Measurements from ENCODE around the gene CACNA1F.

CACNA1F gene

DNA sequence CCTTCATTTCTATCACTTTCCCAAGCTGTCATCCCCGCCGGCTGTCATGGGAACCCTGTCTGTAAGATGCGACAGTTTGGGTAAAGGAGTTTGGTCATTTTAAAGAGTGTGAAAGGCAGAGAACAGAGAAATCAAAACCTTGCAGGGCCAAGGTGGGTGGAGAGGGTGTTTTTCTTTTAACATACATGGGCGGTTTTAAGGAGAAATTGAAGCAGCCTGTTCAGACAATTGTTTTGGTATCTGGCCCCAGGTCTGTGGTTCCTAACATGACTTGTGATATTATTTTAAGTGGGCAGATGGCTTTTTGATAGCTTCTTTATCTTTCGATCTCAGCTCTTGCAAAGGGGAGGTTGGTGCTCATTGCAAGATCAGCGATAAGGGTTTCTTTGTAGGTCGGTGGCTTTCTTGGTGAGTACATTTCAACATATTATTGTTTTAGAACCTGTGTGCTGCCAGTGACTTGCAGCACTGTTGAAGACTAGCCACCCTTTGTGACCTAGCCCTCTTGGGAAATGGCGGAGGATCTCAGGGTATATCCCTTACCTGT lies 40.1 kb upstream of the CACNA1F start:
- no peak overlapping the region for H3K4me3 ChIP-seq (ENCODE audit: low read depth, low read length)
- no peak for DNase-seq (ENCODE audit: low read depth)
- TF ChIP-seq, protein P1, sequence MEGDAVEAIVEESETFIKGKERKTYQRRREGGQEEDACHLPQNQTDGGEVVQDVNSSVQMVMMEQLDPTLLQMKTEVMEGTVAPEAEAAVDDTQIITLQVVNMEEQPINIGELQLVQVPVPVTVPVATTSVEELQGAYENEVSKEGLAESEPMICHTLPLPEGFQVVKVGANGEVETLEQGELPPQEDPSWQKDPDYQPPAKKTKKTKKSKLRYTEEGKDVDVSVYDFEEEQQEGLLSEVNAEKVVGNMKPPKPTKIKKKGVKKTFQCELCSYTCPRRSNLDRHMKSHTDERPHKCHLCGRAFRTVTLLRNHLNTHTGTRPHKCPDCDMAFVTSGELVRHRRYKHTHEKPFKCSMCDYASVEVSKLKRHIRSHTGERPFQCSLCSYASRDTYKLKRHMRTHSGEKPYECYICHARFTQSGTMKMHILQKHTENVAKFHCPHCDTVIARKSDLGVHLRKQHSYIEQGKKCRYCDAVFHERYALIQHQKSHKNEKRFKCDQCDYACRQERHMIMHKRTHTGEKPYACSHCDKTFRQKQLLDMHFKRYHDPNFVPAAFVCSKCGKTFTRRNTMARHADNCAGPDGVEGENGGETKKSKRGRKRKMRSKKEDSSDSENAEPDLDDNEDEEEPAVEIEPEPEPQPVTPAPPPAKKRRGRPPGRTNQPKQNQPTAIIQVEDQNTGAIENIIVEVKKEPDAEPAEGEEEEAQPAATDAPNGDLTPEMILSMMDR (IDR thresholded peaks at IDR 0.05; ENCODE audit: low read depth, low read length, missing control alignments), result no peak
- in situ Hi-C loops (cut with HindIII; ENCODE audit: low sequenced_read_pairs), result no loop called here

DNA sequence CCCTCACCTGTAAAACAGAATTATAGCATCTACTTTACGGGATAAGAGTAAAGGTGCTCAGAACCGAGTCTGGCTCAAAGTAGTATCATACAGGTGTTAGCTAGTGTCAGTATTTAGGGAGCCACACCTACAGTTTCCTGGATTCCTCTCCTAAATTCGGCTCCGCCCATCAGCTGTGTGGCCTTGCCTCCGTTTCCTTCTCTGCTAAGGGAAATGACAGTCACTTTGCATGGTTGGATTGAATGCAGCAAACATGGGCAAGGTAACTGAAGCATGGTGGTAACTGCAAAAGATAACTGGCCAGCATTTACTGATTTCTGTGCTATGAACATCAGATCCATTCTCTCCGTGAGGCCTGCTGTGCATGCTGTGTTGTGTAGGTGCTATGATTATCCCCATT lies 39.3 kb upstream of the CACNA1F start:
- in situ Hi-C loops (cut with HindIII; ENCODE audit: low sequenced_read_pairs), result no loop called here
- TF ChIP-seq, protein P1 (IDR thresholded peaks at IDR 0.05; ENCODE audit: low read depth, low read length, missing control alignments), result no peak
- H3K4me3 ChIP-seq (ENCODE audit: low read depth, low read length), result no peak overlapping the region
- no peak for DNase-seq (ENCODE audit: low read depth)

DNA sequence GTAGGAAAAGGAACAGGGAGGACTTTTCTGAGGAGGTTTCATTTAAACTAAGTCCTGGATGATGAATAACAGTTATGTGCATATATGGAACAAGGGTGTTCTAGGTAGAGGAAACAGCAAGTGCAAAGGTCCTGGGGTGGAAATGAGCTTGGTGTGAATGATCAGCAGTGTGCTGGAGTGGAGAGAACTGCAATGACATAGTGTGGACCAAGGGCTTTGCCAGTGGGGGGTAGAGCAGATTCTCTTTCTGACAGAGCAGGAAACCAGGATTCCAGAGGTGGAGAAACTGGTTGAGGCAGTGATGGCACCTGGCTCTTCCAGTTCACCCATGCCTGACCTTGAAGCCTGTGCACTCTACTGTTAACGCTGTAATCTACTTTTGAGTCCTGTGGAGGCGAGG lies 38.2 kb upstream of the CACNA1F start:
- no peak for DNase-seq (ENCODE audit: low read depth)
- no peak overlapping the region for H3K4me3 ChIP-seq (ENCODE audit: low read depth, low read length)
- TF ChIP-seq, protein P1 (IDR thresholded peaks at IDR 0.05; ENCODE audit: low read depth, low read length, missing control alignments), result no peak
- in situ Hi-C loops (cut with HindIII; ENCODE audit: low sequenced_read_pairs), result no loop called here

- no peak for DNase-seq (ENCODE audit: low read depth)
- TF ChIP-seq, protein P1 (IDR thresholded peaks at IDR 0.05; ENCODE audit: low read depth, low read length, missing control alignments), result no peak
- peak overlapping the region; percentile 49 for H3K4me3 ChIP-seq (ENCODE audit: low read depth, low read length)
- in situ Hi-C loops (cut with HindIII; ENCODE audit: low sequenced_read_pairs), result no loop called here
Observed at GRCh38 chrX:49270249-49270921, 37.2 kb upstream of the CACNA1F start.

DNA sequence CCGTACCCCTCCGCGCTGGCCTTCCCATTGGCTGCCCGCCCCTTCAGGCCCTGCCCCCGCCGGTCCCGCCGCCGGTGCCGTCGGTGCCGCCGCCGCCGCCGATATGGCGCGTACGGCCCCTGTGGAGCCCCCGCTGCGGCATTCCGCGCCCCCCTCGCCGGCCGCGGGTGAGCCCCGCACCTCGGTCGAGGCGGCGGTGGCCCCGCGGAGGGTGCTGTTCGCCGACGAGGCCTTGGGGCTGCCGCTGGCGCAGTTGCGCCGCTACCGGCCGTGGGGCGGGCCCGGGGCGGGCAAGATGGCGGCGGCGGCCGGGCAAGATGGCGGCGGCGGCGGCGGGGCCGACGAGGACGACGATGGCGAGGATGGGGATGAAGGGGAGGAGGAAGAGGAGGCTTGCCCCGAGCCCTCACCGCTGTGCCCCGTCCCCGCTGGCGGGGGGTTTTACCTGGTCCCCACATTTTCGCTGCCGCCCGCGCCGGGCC lies 36.7 kb upstream of the CACNA1F start, which contains the start of gene PPP1R3F:
TSS of gene PPP1R3F (plus strand) at position 27 of the 482 bp plus-strand sequence. CDS start at position 104, 77 bp downstream.
- H3K4me3 ChIP-seq (ENCODE audit: low read depth, low read length), result peak within 1 kb of the TSS; percentile 49
- in situ Hi-C loops (cut with HindIII; ENCODE audit: low sequenced_read_pairs), result no loop called here
- TF ChIP-seq, protein P1 (IDR thresholded peaks at IDR 0.05; ENCODE audit: low read depth, low read length, missing control alignments), result no peak
- no peak for DNase-seq (ENCODE audit: low read depth)

DNA sequence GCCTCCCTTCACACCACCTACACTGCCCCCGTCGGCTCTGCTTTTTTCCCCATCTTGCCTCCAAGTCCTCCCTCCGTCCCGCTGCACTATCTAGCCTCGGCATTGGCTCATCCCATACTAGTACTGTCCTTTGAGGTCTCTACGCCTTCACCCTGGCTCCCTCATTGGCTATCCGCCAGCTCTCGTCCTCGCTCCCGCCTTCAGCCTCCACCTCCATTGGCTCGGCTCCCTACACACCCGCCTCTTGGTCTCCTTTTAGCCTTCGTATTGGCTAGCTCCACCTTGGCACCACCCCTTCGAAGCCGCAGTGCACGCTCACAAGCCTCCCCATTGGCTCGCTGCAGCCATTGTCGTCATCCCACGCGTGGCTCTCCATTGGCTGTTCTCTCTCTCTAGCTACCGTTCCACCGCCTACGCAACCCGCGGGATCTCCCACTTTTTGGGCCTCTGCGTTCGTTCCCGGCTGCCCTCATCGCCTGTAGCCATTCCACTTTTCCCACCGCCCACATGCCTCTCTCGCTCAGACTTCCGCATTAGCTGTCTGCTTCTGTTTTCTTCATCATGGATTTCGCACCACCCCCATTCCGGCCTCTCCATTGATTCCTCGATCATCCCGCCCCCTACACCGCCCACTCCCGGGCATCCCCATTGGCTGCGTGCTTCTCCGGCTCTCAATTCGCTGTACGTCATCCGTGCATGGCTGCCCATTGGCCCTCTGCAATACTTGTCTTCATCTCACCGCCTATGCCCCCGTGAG lies 36.0 kb upstream of the CACNA1F start:
- TF ChIP-seq, protein P1 (IDR thresholded peaks at IDR 0.05; ENCODE audit: low read depth, low read length, missing control alignments), result no peak
- in situ Hi-C loops (cut with HindIII; ENCODE audit: low sequenced_read_pairs), result no loop called here
- DNase-seq (ENCODE audit: low read depth), result peak; percentile 92
- H3K4me3 ChIP-seq (ENCODE audit: low read depth, low read length), result peak overlapping the region; percentile 49

Measured in astrocyte of the cerebellum (primary cell).